Measurements from ENCODE around the gene SDK1.
"Not testable (repeated sequence)": the region's sequence is repeated elsewhere in the genome, so short reads cannot be mapped to it uniquely, and the experiment has no call there.

Gene SDK1

GRCh38 chr7:4091767-4092166 is 790.7 kb downstream of the SDK1 start:
- DNase-seq: no peak

GRCh38 chr7:4093035-4093434 is 792.0 kb downstream of the SDK1 start:
- no peak for DNase-seq

GRCh38 chr7:4093483-4093882 is 792.4 kb downstream of the SDK1 start:
- DNase-seq: no peak

- DNase-seq: not testable (repeated sequence)
These were observed 793.1 kb downstream of the SDK1 start for GRCh38 chr7:4094158-4094557.

- DNase-seq: no peak
These were observed 796.1 kb downstream of the SDK1 start for GRCh38 chr7:4097001-4097609.

- no peak for DNase-seq
These were observed 797.1 kb downstream of the SDK1 start for GRCh38 chr7:4098169-4098568.

- no peak for DNase-seq
These were observed 798.6 kb downstream of the SDK1 start for GRCh38 chr7:4099651-4100050.

GRCh38 chr7:4100148-4100547 is 799.1 kb downstream of the SDK1 start:
- DNase-seq: no peak

GRCh38 chr7:4100691-4101090 is 799.6 kb downstream of the SDK1 start:
- no peak for DNase-seq

- no peak for DNase-seq
These were observed 801.3 kb downstream of the SDK1 start for GRCh38 chr7:4102231-4102841.

- DNase-seq: no peak
These were observed 802.5 kb downstream of the SDK1 start for GRCh38 chr7:4103352-4104091.

GRCh38 chr7:4107839-4108238 is 806.8 kb downstream of the SDK1 start:
- no peak for DNase-seq

- DNase-seq: no peak
These were observed 807.9 kb downstream of the SDK1 start for GRCh38 chr7:4108951-4109350.

GRCh38 chr7:4109481-4110110 is 808.5 kb downstream of the SDK1 start:
- no peak for DNase-seq

GRCh38 chr7:4110438-4110837 is 809.4 kb downstream of the SDK1 start:
- DNase-seq: no peak

- DNase-seq: no peak
These were observed 810.1 kb downstream of the SDK1 start for GRCh38 chr7:4111166-4111565.

GRCh38 chr7:4113271-4113670 is 812.2 kb downstream of the SDK1 start:
- DNase-seq: no peak

GRCh38 chr7:4113976-4114375 is 812.9 kb downstream of the SDK1 start:
- no peak for DNase-seq

GRCh38 chr7:4115442-4115841 is 814.4 kb downstream of the SDK1 start:
- DNase-seq: no peak

GRCh38 chr7:4115941-4116610 is 815.0 kb downstream of the SDK1 start:
- no peak for DNase-seq

GRCh38 chr7:4119848-4120247 is 818.8 kb downstream of the SDK1 start:
- DNase-seq: no peak

GRCh38 chr7:4123346-4123745 is 822.3 kb downstream of the SDK1 start:
- no peak for DNase-seq

- DNase-seq: no peak
These were observed 822.8 kb downstream of the SDK1 start for GRCh38 chr7:4123823-4124222.

All from GOT3 (cell line).